AML-193 (cell line): Measurements from ENCODE around the gene CARD8.
"Not testable (repeated sequence)": the region's sequence is repeated elsewhere in the genome, so short reads cannot be mapped to it uniquely, and the experiment has no call there.

Experiments used
- DNase-seq, 2 experiments: peaks; one replicate each; lab custom pipeline; 2025; lab: John Stamatoyannopoulos, UW

CARD8 gene, protein sequence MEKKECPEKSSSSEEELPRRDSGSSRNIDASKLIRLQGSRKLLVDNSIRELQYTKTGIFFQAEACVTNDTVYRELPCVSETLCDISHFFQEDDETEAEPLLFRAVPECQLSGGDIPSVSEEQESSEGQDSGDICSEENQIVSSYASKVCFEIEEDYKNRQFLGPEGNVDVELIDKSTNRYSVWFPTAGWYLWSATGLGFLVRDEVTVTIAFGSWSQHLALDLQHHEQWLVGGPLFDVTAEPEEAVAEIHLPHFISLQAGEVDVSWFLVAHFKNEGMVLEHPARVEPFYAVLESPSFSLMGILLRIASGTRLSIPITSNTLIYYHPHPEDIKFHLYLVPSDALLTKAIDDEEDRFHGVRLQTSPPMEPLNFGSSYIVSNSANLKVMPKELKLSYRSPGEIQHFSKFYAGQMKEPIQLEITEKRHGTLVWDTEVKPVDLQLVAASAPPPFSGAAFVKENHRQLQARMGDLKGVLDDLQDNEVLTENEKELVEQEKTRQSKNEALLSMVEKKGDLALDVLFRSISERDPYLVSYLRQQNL

DNA sequence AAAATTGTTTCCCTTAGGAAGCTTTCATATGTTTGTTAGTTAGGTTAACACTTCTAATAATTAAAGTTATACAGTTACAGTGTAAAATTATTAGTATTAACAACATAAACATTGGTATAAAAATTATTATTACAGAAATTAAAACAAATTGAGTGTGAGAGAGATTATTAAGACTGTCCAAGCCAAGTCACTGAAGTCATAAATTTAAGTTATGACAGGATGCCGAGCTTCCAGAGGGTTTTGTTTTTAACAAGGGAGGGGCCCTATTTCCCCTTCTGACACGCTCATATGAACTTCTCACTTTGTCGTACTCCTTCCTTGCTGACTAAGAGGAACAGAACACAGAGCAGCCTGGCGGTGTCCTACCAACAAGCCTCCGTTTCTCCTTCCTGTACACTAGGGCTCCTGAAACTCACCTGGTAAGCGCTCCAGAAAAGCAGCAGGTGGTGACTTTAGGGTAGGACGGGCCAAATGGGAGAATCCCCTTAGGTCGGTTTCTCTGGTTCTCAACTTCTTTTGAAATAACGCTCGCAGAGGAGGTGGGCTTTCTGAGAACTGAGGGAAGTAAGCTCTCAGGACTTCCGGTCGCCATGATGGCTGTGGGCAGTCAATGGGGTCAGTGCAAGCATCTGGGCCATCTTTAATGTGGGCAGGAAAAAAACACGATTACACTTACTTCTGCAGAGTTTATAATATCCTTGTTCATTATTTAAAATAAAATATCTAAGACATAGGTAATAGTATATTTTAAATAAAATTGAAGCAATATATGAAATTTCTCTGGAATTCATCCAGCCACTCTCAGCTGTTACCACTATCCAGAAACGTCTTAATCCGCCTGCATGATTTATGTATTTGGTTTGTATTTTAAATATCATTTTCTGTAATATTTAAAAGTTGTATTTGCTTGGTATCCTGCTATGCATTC is at the start of gene CARD8:
Gene CARD8 (minus strand): TSS at position 537 of the 928 bp plus-strand sequence. CDS start 14,892 bp downstream, outside the sequence.
- DNase-seq, result peak; percentile 92 to 93

DNA sequence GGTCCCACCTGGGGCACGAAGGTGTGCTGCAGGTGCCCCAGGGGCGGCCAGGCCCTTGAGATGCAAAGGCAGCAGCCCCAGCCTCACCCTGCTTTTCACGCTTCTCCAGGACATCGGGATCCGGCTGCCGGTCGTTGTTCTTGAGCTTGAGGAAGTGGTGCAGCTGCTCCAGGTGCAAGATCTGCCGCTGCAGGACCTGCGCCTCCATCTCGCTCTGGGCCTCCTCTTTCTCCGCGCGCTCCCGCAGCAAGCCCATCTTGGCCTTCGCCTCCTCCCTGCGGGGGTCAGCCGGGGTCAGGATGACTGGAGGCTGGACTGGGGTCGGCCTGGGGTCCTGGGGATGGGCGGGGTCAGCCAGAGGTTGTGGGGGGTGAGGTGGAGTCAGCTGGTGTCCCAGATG is 48.2 kb upstream of the CARD8 start:
- no peak for DNase-seq

- no peak for DNase-seq
Observed at GRCh38 chr19:48303367-48303766, 47.7 kb upstream of the CARD8 start.

GRCh38 chr19:48302600-48302959 is 46.9 kb upstream of the CARD8 start:
- no peak for DNase-seq

GRCh38 chr19:48301886-48302599 is 46.3 kb upstream of the CARD8 start:
- DNase-seq, result no peak

DNA sequence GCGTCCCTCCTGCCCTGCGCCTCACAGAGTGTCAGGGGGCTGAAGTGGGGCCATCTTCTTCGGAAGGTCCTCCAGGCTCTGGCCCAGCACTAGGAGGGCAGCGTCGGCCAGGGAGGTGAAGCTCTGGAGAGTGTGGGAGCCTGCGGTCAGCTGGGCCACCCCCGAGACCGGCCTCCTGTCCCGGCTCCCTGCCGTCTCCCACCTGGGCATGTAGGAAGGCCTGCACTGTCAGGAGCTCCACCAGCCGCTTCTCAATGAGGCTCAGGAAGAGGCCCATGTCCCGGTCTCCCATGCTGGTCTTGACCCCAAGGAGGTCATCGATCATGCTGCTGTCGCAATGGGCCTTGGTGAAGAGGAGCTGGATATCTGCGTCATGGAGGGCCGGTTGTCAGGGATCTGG is 42.3 kb upstream of the CARD8 start:
- no peak for DNase-seq

DNA sequence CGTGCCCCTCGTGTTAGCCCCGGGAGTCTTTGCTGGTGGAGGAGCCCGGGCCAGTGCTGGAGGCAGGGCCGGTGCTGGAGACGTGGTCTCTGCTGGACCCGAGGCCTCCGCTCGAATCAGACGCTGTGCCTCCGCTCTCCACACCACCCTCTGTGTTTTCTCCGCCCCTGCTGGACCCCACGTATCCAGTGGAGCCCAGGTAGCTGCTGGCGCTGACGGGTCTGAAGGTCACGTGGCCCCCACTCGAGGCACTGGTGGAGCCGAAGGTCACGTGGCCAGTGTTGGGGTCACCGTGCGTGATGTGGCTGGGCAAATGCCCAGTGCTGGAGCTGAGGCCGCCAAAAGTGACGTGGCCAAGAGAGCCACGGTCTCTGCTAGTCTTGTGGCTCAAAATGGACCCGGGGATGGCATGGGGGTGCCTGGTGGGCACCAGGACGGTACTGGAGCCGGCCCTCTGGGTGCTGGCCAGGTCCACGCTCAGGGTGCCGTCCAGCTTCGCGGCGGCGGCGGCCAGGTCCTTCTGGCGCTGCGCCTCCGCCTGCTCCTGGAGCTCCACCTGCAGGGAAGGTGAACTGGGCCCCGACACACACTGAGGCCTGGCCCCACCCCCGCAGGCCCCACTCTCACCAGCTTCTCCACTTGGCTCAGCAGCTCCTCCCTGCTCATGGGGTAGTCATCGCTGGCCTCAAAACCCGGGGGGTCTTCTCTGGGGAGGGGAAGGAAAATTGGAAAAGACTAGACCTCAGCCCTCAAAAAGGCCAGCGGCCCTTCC is 41.4 kb upstream of the CARD8 start:
- DNase-seq, result no peak

GRCh38 chr19:48295458-48295857 is 39.7 kb upstream of the CARD8 start:
- DNase-seq, result no peak

- no peak for DNase-seq
Observed at GRCh38 chr19:48292798-48293197, 37.1 kb upstream of the CARD8 start.

DNA sequence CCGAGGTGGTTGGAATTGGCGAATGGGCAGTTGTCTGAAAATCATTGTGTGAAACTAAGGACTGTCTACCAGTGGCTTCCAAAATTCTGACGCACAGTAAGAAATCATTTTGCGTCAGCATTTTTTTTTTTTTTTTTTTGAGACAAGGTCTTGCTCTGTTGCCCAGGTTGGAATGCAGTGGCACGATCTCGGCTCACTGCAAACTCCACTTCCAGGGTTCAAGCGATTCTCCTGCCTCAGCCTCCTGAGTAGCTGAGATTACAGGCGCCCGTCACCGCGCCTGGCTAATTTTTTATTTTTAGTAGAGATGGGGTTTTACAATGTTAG is 35.7 kb upstream of the CARD8 start:
- DNase-seq, result not testable (repeated sequence)

GRCh38 chr19:48290771-48291488 is 35.2 kb upstream of the CARD8 start:
- DNase-seq, result peak; percentile 31 to 43

DNA sequence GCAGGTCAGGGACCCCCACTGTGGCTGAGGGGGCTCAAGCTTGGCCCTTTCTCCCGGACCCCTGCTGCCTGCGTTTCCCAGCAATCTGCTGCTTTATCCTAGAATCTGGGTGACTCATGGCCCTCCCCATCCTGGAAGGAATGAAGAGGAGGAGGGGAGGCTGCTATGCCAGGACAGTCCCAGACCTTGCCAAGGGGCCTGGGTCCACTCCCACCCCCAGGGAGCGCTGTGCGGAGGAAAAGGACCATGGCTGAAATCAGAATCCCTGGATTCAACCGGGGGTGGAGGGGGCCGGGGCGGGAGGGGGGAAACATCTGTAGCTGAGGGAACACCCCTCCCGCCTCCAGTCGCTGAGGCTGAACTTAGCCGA is 34.7 kb upstream of the CARD8 start:
- no peak for DNase-seq

DNA sequence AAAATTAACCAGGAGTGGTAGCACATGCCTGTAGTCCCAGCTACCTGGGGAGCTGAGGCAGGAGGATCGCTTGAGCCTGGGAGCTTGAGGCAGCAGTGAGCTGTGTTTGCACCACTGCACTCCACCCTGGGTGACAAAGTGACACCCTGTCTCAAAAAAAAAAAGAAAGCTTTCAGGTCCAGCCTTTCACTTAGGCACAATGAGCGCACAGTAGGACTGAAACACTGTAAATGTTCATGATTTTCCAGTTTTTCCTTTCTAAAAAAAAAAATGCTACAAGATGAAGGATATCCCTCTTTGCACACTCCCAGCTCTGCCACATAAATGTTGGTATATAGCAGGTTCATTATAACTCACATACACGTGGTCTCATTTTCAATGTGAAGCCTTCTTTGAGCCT is 32.0 kb upstream of the CARD8 start:
- no peak for DNase-seq

- DNase-seq, result no peak
Observed at GRCh38 chr19:48284896-48285295, 29.2 kb upstream of the CARD8 start.

DNA sequence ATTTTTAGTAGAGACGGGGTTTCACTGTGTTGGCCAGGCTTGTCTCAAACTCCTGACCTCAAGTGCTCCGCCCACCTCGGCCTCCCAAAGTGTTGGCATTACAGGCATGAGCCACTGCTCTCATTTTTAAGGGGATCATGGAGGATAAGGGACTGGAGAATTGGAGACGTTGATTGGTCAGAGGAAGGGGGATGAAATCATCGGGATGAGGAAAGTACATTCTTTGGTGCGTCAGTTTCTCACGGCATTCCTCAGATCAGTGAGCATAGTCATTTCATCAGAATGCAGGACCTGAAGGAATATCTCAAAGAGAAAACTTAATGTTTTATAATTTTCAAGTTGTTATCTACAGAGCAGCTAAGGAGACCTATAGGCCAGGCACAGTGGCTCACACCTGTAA is 28.2 kb upstream of the CARD8 start:
- no peak for DNase-seq

DNA sequence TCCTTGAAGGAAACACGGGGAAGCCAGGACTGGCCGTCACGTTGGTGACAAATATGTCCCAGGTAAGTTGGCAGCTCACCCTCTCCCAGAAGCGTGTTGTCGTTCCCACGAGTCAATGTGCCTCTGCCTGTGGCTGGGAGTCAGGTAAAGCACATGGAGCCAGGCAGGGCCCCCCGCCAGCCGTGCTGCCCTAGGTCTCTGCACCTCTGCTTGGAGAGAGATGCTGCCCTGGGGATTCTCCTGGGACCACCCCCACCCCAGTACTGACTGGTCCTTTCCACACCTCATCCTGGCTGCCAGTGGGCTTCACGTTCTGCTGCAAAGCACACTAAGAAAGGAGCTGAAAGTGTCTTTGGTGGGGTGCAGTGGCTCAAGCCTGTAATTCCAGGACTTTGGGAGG is 24.0 kb upstream of the CARD8 start:
- DNase-seq, result no peak

DNA sequence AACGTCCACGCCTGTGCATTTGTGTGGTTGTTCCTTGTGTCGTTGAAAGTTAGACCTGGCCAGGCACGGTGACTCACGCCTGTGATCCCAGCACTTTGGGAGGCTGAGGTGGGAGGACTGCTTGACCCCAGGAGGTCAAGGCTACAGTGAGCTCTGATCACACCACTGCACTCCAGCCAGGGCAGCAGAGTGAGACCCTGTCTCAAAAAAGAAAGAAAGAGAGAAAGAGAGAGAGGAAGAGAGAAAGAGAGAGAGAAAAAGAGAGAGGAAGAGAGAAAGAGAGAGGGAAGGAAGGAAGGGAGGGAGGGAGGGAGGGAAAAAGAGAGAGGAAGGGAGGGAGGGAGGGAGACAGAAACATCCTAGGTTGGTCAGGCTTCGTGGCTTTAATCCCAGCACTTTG is 19.2 kb upstream of the CARD8 start:
- no peak for DNase-seq

DNA sequence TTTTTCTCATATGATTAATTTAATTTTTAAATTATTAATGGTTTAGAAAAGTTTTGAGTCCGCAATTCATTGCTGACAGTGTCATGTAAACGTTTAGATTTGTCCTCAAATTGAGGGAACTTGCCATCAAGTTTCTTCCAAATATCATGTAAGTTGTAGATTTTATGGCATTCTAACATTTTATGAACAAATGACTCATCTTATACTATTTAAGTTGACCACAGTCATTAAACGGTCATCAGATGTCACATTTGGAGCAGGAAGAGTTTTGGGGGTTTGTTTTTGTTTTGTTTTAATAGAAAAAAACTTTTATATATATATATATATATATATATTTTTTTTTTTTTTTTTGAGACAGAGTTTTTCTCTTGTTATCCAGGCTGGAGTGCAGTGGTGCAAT is 18.5 kb upstream of the CARD8 start:
- no peak for DNase-seq

DNA sequence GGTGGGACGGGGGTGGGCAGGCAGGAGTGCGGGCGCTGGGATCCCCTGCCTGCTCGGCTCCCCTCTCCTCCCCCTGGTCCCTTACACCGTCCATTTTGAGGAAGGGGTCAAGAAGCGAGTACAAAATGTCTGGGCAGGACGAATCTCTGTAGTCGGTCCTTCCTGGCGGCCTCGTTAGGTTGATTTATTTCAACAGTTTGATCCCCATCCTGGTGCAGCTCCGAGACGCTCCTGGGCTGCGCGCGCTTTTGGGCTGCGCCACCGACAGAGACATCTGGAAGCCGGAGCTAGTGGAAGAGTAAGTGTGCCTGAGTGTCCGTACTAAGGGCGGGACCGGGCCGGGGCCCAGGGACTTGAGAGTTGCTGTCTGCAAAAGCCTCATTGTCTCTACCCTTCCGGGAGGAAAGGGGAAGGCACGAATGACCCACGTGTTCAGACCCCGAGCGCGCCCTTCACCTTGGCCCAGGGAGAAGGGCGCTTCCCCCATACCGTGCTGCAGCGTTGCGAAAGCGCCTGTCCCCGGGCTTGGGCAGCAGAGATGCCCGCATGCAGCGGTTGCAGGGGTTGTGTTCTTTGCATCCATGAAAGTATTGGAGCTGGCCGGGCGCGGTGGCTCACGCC is 15.9 kb upstream of the CARD8 start:
- peak; percentile 85 to 87 for DNase-seq

DNA sequence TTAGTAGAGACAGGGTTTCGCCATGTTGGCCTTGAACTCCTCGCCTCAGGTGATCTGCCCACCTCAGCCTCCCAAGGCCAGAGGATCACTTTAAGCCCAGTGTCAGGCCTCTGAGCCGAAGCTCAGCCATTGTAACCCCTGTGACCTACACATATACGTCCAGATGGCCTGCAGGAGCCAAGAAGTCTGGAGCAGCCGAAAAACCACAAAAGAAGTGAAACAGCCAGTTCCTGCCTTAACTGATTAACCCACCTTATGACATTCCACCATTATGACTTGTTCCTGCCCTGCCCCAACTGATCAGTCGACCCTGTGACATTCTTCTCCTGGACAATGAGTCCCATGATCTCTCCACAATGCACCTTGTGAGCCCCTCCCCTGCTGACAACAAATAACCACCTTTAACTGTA is 13.9 kb upstream of the CARD8 start:
- not testable (repeated sequence) for DNase-seq
